HEK293 (cell line): ENCODE data around the gene LRRC8D.

Source experiments
- CTCF ChIA-PET: fragments of 350-600 bp; formaldehyde crosslinking; extraction: SDS; loops from one replicate; lab custom pipeline; 2021; ENCODE audit warnings: antibody characterized with exemption; lab: Yijun Ruan, JAX
- POLR2A ChIA-PET: fragments of 300-600 bp; formaldehyde crosslinking; extraction: SDS; loops from one replicate; lab custom pipeline; 2020; ENCODE audit warnings: antibody characterized with exemption, inconsistent platforms; lab: Yijun Ruan, JAX
- H3K27ac ChIP-seq: fragments of 200-500 bp; sonication (Bioruptor generic); 2 replicates; pipeline ENCODE4 v1.5.1; 2014; ENCODE audit warnings: low read depth, low read length, control low read depth, inconsistent platforms; ENCODE audit errors: extremely low read depth
- H3K36me3 ChIP-seq, 2 experiments: fragments of 200-500 bp in 1 of 2; sonication (Bioruptor generic) in 1 of 2; 1 replicate in 1 of 2; 2 replicates in 1 of 2; pipeline ENCODE4 v1.5.1; 2014 to 2017; ENCODE audit warnings: inconsistent platforms in 2 of 2, low read length in 2 of 2; ENCODE audit not compliant: control insufficient read depth in 2 of 2, insufficient read depth in 1 of 2
- H3K4me1 ChIP-seq: fragments of 200-500 bp; sonication (Bioruptor generic); 2 replicates; pipeline ENCODE4 v1.5.1; 2014; ENCODE audit warnings: mild to moderate bottlenecking, low read length, inconsistent platforms; ENCODE audit not compliant: control insufficient read depth, insufficient read depth
- H3K4me3 ChIP-seq: 2 replicates; pipeline ENCODE4 v1.5.1; 2011; ENCODE audit warnings: low read depth, mild to moderate bottlenecking, control low read depth, low read length, moderate library complexity
- H3K9me3 ChIP-seq: fragments of 200-500 bp; sonication (Bioruptor generic); 2 replicates; pipeline ENCODE4 v1.5.1; 2014; ENCODE audit warnings: low read depth, low read length, inconsistent platforms; ENCODE audit not compliant: control insufficient read depth, insufficient read depth
- BCL11B ChIP-seq: fragments of 450-650 bp; formaldehyde crosslinking; IDR thresholded peaks from 2 replicates; pipeline ENCODE4 v1.5.1; 2016; ENCODE audit warnings: low read depth, missing biosample characterization, missing genetic modification characterization
- TRIM28 ChIP-seq: IDR thresholded peaks from 2 replicates; pipeline ENCODE4 v1.6.1; 2011; ENCODE audit warnings: low read length, control low read depth, borderline replicate concordance
- ZNF239 ChIP-seq: fragments of 450-650 bp; formaldehyde crosslinking; IDR thresholded peaks from 2 replicates; pipeline ENCODE4 v1.5.1; 2016; ENCODE audit warnings: missing biosample characterization, missing genetic modification characterization
- ZNF24 ChIP-seq: fragments of 450-650 bp; formaldehyde crosslinking; IDR thresholded peaks from 2 replicates; pipeline ENCODE4 v1.5.1; 2016; ENCODE audit warnings: missing biosample characterization, missing genetic modification characterization
- ZNF416 ChIP-seq: fragments of 450-650 bp; formaldehyde crosslinking; IDR thresholded peaks from 2 replicates; pipeline ENCODE4 v1.5.1; 2016; ENCODE audit warnings: missing biosample characterization, missing genetic modification characterization
- ZNF623 ChIP-seq: fragments of 450-650 bp; formaldehyde crosslinking; IDR thresholded peaks from 2 replicates; pipeline ENCODE4 v1.5.1; 2016; ENCODE audit warnings: missing biosample characterization, missing genetic modification characterization
- ZNF791 ChIP-seq: fragments of 450-650 bp; formaldehyde crosslinking; IDR thresholded peaks from 2 replicates; pipeline ENCODE4 v1.5.1; 2016; ENCODE audit warnings: missing biosample characterization, missing genetic modification characterization
- TF ChIP-seq, protein P1 (sequence below): fragments of 450-650 bp; formaldehyde crosslinking; IDR thresholded peaks from 2 replicates; pipeline ENCODE4 v1.5.1; 2016; ENCODE audit warnings: missing biosample characterization, missing genetic modification characterization
- TF ChIP-seq, protein P2 (sequence below): fragments of 450-650 bp; formaldehyde crosslinking; IDR thresholded peaks from 2 replicates; pipeline ENCODE4 v1.5.1; 2017; ENCODE audit warnings: missing biosample characterization, missing genetic modification characterization
- TF ChIP-seq, protein P3 (sequence below): sonication (generic); formaldehyde crosslinking; IDR thresholded peaks from 2 replicates; pipeline ENCODE4 v1.8.1; 2022; ENCODE audit warnings: mild to moderate bottlenecking, moderate library complexity, missing genetic modification reagents
- TF ChIP-seq, protein P4 (sequence below): fragments of 450-650 bp; formaldehyde crosslinking; IDR thresholded peaks from 2 replicates; pipeline ENCODE4 v1.5.0; 2017; ENCODE audit warnings: missing biosample characterization, missing genetic modification characterization, borderline replicate concordance
- TF ChIP-seq, protein P5 (sequence below): fragments of 450-650 bp; formaldehyde crosslinking; IDR thresholded peaks from 2 replicates; pipeline ENCODE4 v1.5.1; 2017; ENCODE audit warnings: missing biosample characterization, missing genetic modification characterization
- TF ChIP-seq, protein P6 (sequence below): IDR thresholded peaks from 2 replicates; pipeline ENCODE4 v1.6.1; 2011; ENCODE audit warnings: mild to moderate bottlenecking, low read depth, low read length, borderline replicate concordance
- TF ChIP-seq, protein P7 (sequence below): fragments of 450-650 bp; formaldehyde crosslinking; IDR thresholded peaks from 2 replicates; pipeline ENCODE4 v1.5.1; 2016; ENCODE audit warnings: missing biosample characterization, missing genetic modification characterization

Gene LRRC8D

DNA sequence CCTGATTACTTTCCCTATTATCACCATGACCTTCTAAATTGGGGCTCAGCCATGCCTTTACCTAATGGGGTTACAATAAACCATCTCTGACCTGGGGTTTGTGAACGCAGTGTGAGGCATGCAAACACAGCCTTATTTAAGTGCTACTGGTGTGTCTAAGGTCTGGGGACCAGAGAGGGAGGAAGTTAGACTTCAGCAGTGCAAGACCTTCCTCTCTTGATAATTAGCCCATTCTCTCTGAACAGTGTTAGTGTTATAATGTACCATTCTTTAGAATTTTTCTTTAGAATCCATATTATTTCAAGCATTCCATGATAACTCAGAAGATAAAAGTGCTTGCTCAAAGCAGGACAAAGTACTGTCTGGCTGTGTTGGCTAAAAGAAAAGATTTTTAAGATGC lies 10.5 kb upstream of the LRRC8D start:
- Histone ChIP-seq H3K9me3 (no peaks in the 10 kb centered on the region), H3K4me1 (no peaks in the 10 kb centered on the region), H3K36me3 (no peaks in the 10 kb centered on the region), H3K27ac (no peak overlapping the region), H3K4me3 (no peak overlapping the region)
- ChIA-PET POLR2A (interaction anchor here (0.8 kb wide), 1 partner anchor 33 kb away, joined by 3 read pairs; no protein-coding TSS in a partner anchor), CTCF (interaction anchor here (2.3 kb wide), 1 partner anchor 177 kb away, joined by 7 read pairs; no protein-coding TSS in a partner anchor)
- TF ChIP-seq, protein P1, sequence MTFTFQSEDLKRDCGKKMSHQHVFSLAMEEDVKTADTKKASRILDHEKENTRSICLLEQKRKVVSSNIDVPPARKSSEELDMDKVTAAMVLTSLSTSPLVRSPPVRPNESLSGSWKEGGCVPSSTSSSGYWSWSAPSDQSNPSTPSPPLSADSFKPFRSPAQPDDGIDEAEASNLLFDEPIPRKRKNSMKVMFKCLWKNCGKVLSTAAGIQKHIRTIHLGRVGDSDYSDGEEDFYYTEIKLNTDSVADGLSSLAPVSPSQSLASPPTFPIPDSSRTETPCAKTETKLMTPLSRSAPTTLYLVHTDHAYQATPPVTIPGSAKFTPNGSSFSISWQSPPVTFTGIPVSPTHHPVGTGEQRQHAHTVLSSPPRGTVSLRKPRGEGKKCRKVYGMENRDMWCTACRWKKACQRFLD (tag by site-specific recombination), result no peak
- TF ChIP-seq ZNF791 (tag by site-specific recombination) (no peak), TRIM28 (no peak), BCL11B (tag by site-specific recombination) (no peak), ZNF416 (tag by site-specific recombination) (no peak), ZNF239 (tag by site-specific recombination) (no peak), ZNF623 (tag by site-specific recombination) (no peak), ZNF24 (tag by site-specific recombination) (no peak)
- TF ChIP-seq, protein P2, sequence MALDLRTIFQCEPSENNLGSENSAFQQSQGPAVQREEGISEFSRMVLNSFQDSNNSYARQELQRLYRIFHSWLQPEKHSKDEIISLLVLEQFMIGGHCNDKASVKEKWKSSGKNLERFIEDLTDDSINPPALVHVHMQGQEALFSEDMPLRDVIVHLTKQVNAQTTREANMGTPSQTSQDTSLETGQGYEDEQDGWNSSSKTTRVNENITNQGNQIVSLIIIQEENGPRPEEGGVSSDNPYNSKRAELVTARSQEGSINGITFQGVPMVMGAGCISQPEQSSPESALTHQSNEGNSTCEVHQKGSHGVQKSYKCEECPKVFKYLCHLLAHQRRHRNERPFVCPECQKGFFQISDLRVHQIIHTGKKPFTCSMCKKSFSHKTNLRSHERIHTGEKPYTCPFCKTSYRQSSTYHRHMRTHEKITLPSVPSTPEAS, result no peak
- TF ChIP-seq, protein P3, sequence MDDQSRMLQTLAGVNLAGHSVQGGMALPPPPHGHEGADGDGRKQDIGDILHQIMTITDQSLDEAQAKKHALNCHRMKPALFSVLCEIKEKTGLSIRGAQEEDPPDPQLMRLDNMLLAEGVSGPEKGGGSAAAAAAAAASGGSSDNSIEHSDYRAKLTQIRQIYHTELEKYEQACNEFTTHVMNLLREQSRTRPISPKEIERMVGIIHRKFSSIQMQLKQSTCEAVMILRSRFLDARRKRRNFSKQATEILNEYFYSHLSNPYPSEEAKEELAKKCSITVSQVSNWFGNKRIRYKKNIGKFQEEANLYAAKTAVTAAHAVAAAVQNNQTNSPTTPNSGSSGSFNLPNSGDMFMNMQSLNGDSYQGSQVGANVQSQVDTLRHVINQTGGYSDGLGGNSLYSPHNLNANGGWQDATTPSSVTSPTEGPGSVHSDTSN (CRISPR knock-in tag), result no peak
- TF ChIP-seq, protein P4, sequence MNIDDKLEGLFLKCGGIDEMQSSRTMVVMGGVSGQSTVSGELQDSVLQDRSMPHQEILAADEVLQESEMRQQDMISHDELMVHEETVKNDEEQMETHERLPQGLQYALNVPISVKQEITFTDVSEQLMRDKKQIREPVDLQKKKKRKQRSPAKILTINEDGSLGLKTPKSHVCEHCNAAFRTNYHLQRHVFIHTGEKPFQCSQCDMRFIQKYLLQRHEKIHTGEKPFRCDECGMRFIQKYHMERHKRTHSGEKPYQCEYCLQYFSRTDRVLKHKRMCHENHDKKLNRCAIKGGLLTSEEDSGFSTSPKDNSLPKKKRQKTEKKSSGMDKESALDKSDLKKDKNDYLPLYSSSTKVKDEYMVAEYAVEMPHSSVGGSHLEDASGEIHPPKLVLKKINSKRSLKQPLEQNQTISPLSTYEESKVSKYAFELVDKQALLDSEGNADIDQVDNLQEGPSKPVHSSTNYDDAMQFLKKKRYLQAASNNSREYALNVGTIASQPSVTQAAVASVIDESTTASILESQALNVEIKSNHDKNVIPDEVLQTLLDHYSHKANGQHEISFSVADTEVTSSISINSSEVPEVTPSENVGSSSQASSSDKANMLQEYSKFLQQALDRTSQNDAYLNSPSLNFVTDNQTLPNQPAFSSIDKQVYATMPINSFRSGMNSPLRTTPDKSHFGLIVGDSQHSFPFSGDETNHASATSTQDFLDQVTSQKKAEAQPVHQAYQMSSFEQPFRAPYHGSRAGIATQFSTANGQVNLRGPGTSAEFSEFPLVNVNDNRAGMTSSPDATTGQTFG (tag by site-specific recombination), result no peak
- TF ChIP-seq, protein P5, sequence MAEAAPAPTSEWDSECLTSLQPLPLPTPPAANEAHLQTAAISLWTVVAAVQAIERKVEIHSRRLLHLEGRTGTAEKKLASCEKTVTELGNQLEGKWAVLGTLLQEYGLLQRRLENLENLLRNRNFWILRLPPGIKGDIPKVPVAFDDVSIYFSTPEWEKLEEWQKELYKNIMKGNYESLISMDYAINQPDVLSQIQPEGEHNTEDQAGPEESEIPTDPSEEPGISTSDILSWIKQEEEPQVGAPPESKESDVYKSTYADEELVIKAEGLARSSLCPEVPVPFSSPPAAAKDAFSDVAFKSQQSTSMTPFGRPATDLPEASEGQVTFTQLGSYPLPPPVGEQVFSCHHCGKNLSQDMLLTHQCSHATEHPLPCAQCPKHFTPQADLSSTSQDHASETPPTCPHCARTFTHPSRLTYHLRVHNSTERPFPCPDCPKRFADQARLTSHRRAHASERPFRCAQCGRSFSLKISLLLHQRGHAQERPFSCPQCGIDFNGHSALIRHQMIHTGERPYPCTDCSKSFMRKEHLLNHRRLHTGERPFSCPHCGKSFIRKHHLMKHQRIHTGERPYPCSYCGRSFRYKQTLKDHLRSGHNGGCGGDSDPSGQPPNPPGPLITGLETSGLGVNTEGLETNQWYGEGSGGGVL (tag by site-specific recombination), result no peak
- TF ChIP-seq, protein P6, sequence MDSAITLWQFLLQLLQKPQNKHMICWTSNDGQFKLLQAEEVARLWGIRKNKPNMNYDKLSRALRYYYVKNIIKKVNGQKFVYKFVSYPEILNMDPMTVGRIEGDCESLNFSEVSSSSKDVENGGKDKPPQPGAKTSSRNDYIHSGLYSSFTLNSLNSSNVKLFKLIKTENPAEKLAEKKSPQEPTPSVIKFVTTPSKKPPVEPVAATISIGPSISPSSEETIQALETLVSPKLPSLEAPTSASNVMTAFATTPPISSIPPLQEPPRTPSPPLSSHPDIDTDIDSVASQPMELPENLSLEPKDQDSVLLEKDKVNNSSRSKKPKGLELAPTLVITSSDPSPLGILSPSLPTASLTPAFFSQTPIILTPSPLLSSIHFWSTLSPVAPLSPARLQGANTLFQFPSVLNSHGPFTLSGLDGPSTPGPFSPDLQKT, result no peak
- TF ChIP-seq, protein P7, sequence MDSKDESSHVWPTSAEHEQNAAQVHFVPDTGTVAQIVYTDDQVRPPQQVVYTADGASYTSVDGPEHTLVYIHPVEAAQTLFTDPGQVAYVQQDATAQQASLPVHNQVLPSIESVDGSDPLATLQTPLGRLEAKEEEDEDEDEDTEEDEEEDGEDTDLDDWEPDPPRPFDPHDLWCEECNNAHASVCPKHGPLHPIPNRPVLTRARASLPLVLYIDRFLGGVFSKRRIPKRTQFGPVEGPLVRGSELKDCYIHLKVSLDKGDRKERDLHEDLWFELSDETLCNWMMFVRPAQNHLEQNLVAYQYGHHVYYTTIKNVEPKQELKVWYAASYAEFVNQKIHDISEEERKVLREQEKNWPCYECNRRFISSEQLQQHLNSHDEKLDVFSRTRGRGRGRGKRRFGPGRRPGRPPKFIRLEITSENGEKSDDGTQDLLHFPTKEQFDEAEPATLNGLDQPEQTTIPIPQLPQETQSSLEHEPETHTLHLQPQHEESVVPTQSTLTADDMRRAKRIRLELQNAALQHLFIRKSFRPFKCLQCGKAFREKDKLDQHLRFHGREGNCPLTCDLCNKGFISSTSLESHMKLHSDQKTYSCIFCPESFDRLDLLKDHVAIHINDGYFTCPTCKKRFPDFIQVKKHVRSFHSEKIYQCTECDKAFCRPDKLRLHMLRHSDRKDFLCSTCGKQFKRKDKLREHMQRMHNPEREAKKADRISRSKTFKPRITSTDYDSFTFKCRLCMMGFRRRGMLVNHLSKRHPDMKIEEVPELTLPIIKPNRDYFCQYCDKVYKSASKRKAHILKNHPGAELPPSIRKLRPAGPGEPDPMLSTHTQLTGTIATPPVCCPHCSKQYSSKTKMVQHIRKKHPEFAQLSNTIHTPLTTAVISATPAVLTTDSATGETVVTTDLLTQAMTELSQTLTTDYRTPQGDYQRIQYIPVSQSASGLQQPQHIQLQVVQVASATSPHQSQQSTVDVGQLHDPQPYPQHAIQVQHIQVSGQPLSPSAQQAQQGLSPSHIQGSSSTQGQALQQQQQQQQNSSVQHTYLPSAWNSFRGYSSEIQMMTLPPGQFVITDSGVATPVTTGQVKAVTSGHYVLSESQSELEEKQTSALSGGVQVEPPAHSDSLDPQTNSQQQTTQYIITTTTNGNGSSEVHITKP, result no peak
